Measurements from ENCODE around the gene MAK.
"Not testable (repeated sequence)": the region's sequence is repeated elsewhere in the genome, so short reads cannot be mapped to it uniquely, and the experiment has no call there.

The MAK gene

GRCh38 chr6:10837995-10838793 is at the start of gene MAK:
TSS of gene MAK (minus strand) at chr6:10838539. CDS start at chr6:10830648, 7,891 bp downstream.
- Histone ChIP-seq H3K27ac (ENCODE audit: low read length) (no peak within 1 kb of the TSS), H3K4me3 (ENCODE audit: low read length) (peak within 1 kb of the TSS; percentile 95), H3K9ac (ENCODE audit: low read depth, low read length) (peak within 1 kb of the TSS; percentile 81; the same call in 1 of the 2 replicates), H3K36me3 (ENCODE audit: insufficient read depth, low read depth, low read length) (no peaks in the 10 kb centered on the region), H3K27me3 (ENCODE audit: insufficient read depth, low read length) (peaks cover 23% of the 10 kb centered on the region), H3K9me3 (ENCODE audit: insufficient read depth, low read depth, low read length) (no peaks in the 10 kb centered on the region), H3K4me1 (ENCODE audit: insufficient read depth, low read length) (peaks cover 5% of the 10 kb centered on the region; the same call in 1 of the 2 replicates)

GRCh38 chr6:10886691-10887502 is 48.6 kb upstream of the MAK start, which contains the start of gene SYCP2L:
TSS of gene SYCP2L (plus strand) at chr6:10887052. CDS start at chr6:10887127, 75 bp downstream.
- Histone ChIP-seq H3K4me3 (ENCODE audit: low read length) (peak within 1 kb of the TSS; percentile 77), H3K4me1 (ENCODE audit: insufficient read depth, low read length) (0 out of 2 replicates have a peak, but pooled peaks cover 2% of the 10 kb centered on the region), H3K27ac (ENCODE audit: low read length) (no peak within 1 kb of the TSS), H3K27me3 (ENCODE audit: insufficient read depth, low read length) (peaks cover 64% of the 10 kb centered on the region), H3K36me3 (ENCODE audit: insufficient read depth, low read depth, low read length) (no peaks in the 10 kb centered on the region), H3K9ac (ENCODE audit: low read depth, low read length) (peak within 1 kb of the TSS; percentile 71), H3K9me3 (ENCODE audit: insufficient read depth, low read depth, low read length) (no peaks in the 10 kb centered on the region)

GRCh38 chr6:10886365-10886690 is 48.0 kb upstream of the MAK start:
- not testable (repeated sequence) for H3K4me1 ChIP-seq (ENCODE audit: insufficient read depth, low read length); H3K27ac ChIP-seq (ENCODE audit: low read length); H3K9me3 ChIP-seq (ENCODE audit: insufficient read depth, low read depth, low read length); H3K36me3 ChIP-seq (ENCODE audit: insufficient read depth, low read depth, low read length)
- peak overlapping the region; percentile 71; the same call in 1 of the 2 replicates for H3K9ac ChIP-seq (ENCODE audit: low read depth, low read length)
- H3K27me3 ChIP-seq (ENCODE audit: insufficient read depth, low read length) = peaks cover 70% of the 10 kb centered on the region
- H3K4me3 ChIP-seq (ENCODE audit: low read length) = peak overlapping the region; percentile 77

GRCh38 chr6:10884245-10884972 is 46.1 kb upstream of the MAK start:
- Histone ChIP-seq H3K9ac (ENCODE audit: low read depth, low read length) (no peak overlapping the region), H3K9me3 (ENCODE audit: insufficient read depth, low read depth, low read length) (no peaks in the 10 kb centered on the region), H3K27ac (ENCODE audit: low read length) (no peak overlapping the region), H3K27me3 (ENCODE audit: insufficient read depth, low read length) (peaks cover 89% of the 10 kb centered on the region), H3K4me3 (ENCODE audit: low read length) (peak overlapping the region; percentile 66; the same call in 1 of the 2 replicates), H3K4me1 (ENCODE audit: insufficient read depth, low read length) (0 out of 2 replicates have a peak, but pooled peaks cover 2% of the 10 kb centered on the region), H3K36me3 (ENCODE audit: insufficient read depth, low read depth, low read length) (no peaks in the 10 kb centered on the region)

GRCh38 chr6:10883312-10884244 is 45.2 kb upstream of the MAK start:
- Histone ChIP-seq H3K9me3 (ENCODE audit: insufficient read depth, low read depth, low read length) (no peaks in the 10 kb centered on the region), H3K4me1 (ENCODE audit: insufficient read depth, low read length) (0 out of 2 replicates have a peak, but pooled peaks cover 2% of the 10 kb centered on the region), H3K36me3 (ENCODE audit: insufficient read depth, low read depth, low read length) (no peaks in the 10 kb centered on the region), H3K4me3 (ENCODE audit: low read length) (peak overlapping the region; percentile 66), H3K27me3 (ENCODE audit: insufficient read depth, low read length) (peaks cover 95% of the 10 kb centered on the region), H3K27ac (ENCODE audit: low read length) (no peak overlapping the region), H3K9ac (ENCODE audit: low read depth, low read length) (no peak overlapping the region)

GRCh38 chr6:10882657-10883171 is 44.4 kb upstream of the MAK start:
- no peaks in the 10 kb centered on the region for H3K9me3 ChIP-seq (ENCODE audit: insufficient read depth, low read depth, low read length)
- no peak overlapping the region for H3K27ac ChIP-seq (ENCODE audit: low read length)
- no peak overlapping the region for H3K9ac ChIP-seq (ENCODE audit: low read depth, low read length)
- H3K4me3 ChIP-seq (ENCODE audit: low read length) = peak overlapping the region; percentile 66; the same call in 1 of the 2 replicates
- H3K4me1 ChIP-seq (ENCODE audit: insufficient read depth, low read length) = 0 out of 2 replicates have a peak, but pooled peaks cover 2% of the 10 kb centered on the region
- peaks cover 97% of the 10 kb centered on the region for H3K27me3 ChIP-seq (ENCODE audit: insufficient read depth, low read length)
- no peaks in the 10 kb centered on the region for H3K36me3 ChIP-seq (ENCODE audit: insufficient read depth, low read depth, low read length)

GRCh38 chr6:10882253-10882630 is 43.9 kb upstream of the MAK start:
- H3K27me3 ChIP-seq (ENCODE audit: insufficient read depth, low read length) = peaks cover 95% of the 10 kb centered on the region
- H3K27ac ChIP-seq (ENCODE audit: low read length); H3K9me3 ChIP-seq (ENCODE audit: insufficient read depth, low read depth, low read length); H3K36me3 ChIP-seq (ENCODE audit: insufficient read depth, low read depth, low read length); H3K9ac ChIP-seq (ENCODE audit: low read depth, low read length); H3K4me1 ChIP-seq (ENCODE audit: insufficient read depth, low read length): not testable (repeated sequence)
- H3K4me3 ChIP-seq (ENCODE audit: low read length) = peak overlapping the region; percentile 66; the same call in 1 of the 2 replicates

GRCh38 chr6:10880366-10880765 is 42.0 kb upstream of the MAK start:
- no peak overlapping the region for H3K9ac ChIP-seq (ENCODE audit: low read depth, low read length)
- no peaks in the 10 kb centered on the region for H3K9me3 ChIP-seq (ENCODE audit: insufficient read depth, low read depth, low read length)
- H3K4me3 ChIP-seq (ENCODE audit: low read length) = no peak overlapping the region
- no peak overlapping the region for H3K27ac ChIP-seq (ENCODE audit: low read length)
- peaks cover 79% of the 10 kb centered on the region for H3K27me3 ChIP-seq (ENCODE audit: insufficient read depth, low read length)
- H3K4me1 ChIP-seq (ENCODE audit: insufficient read depth, low read length) = 0 out of 2 replicates have a peak, but pooled peaks cover 2% of the 10 kb centered on the region
- H3K36me3 ChIP-seq (ENCODE audit: insufficient read depth, low read depth, low read length) = no peaks in the 10 kb centered on the region

- Histone ChIP-seq H3K27ac (ENCODE audit: low read length) (no peak overlapping the region), H3K9me3 (ENCODE audit: insufficient read depth, low read depth, low read length) (no peaks in the 10 kb centered on the region), H3K36me3 (ENCODE audit: insufficient read depth, low read depth, low read length) (no peaks in the 10 kb centered on the region), H3K4me3 (ENCODE audit: low read length) (no peak overlapping the region), H3K27me3 (ENCODE audit: insufficient read depth, low read length) (peaks cover 54% of the 10 kb centered on the region), H3K9ac (ENCODE audit: low read depth, low read length) (no peak overlapping the region), H3K4me1 (ENCODE audit: insufficient read depth, low read length) (no peaks in the 10 kb centered on the region)
These were observed 39.5 kb upstream of the MAK start for GRCh38 chr6:10877871-10878270.

GRCh38 chr6:10877012-10877411 is 38.7 kb upstream of the MAK start:
- no peak overlapping the region for H3K4me3 ChIP-seq (ENCODE audit: low read length)
- no peaks in the 10 kb centered on the region for H3K9me3 ChIP-seq (ENCODE audit: insufficient read depth, low read depth, low read length)
- no peak overlapping the region for H3K27ac ChIP-seq (ENCODE audit: low read length)
- no peak overlapping the region for H3K9ac ChIP-seq (ENCODE audit: low read depth, low read length)
- H3K36me3 ChIP-seq (ENCODE audit: insufficient read depth, low read depth, low read length) = no peaks in the 10 kb centered on the region
- H3K27me3 ChIP-seq (ENCODE audit: insufficient read depth, low read length) = peaks cover 46% of the 10 kb centered on the region
- no peaks in the 10 kb centered on the region for H3K4me1 ChIP-seq (ENCODE audit: insufficient read depth, low read length)
